GM12891 (cell line): ENCODE measurements around the gene NRXN3.

Source experiments
- POLR2A ChIP-seq: IDR thresholded peaks from 2 replicates; pipeline ENCODE4 v1.6.1; 2011; ENCODE audit warnings: low read depth, low read length, control low read depth
- POLR2AphosphoS5 ChIP-seq: IDR thresholded peaks from 2 replicates; pipeline ENCODE4 v1.6.1; 2011; ENCODE audit warnings: low read depth, low read length, control low read depth
- POU2F2 ChIP-seq: IDR thresholded peaks from 2 replicates; pipeline ENCODE4 v1.6.1; 2011; ENCODE audit warnings: low read depth, mild to moderate bottlenecking, control low read depth, low read length, moderate library complexity
- TAF1 ChIP-seq: IDR thresholded peaks from 2 replicates; pipeline ENCODE4 v1.6.1; 2011; ENCODE audit warnings: low read depth, low read length, control low read depth

- TF ChIP-seq POLR2A (no peak), POLR2AphosphoS5 (no peak), TAF1 (no peak), POU2F2 (no peak)
These were observed 881.6 kb downstream of the NRXN3 start for GRCh38 chr14:79051742-79052141.
